Liver (tissue), 9 donors: ENCODE data around the gene PRR30. TPM values are rescaled to one million over a fixed set of nuclear protein-coding genes. Genes with fewer than 3 reads are reported as not detected.

Experiments used
- DNase-seq: peaks from one replicate; pipeline ENCODE4 v3.0.0-alpha.2; 2017; ENCODE audit warnings: low spot score
- H3K27ac ChIP-seq, 2 donors: one replicate each; pipeline ENCODE4 v1.7.0; 2013; ENCODE audit warnings: inconsistent platforms in 2 of 2, low read length in 2 of 2, control low read depth in 1 of 2, low read depth in 1 of 2, mild to moderate bottlenecking in 1 of 2
- H3K27me3 ChIP-seq, 4 donors: one replicate each; pipeline versions ENCODE4 v1.6.1 to v1.7.0; 2013; ENCODE audit warnings: low read length in 3 of 4, inconsistent platforms in 1 of 4, mild to moderate bottlenecking in 1 of 4, moderate library complexity in 1 of 4; ENCODE audit not compliant: control insufficient read depth in 4 of 4, insufficient read depth in 4 of 4
- H3K36me3 ChIP-seq, 4 donors: one replicate each; pipeline versions ENCODE4 v1.6.1 to v1.7.0; 2013; ENCODE audit warnings: low read length in 3 of 4, mild to moderate bottlenecking in 3 of 4, low read depth in 1 of 4, moderate library complexity in 1 of 4; ENCODE audit not compliant: control insufficient read depth in 4 of 4, insufficient read depth in 3 of 4
- H3K4me1 ChIP-seq, 4 donors: one replicate each; pipeline versions ENCODE4 v1.6.1 to v1.7.0; 2013; ENCODE audit warnings: low read length in 3 of 4, mild to moderate bottlenecking in 3 of 4, moderate library complexity in 1 of 4; ENCODE audit not compliant: control insufficient read depth in 4 of 4, insufficient read depth in 4 of 4
- H3K4me3 ChIP-seq, 3 donors: one replicate each; pipeline versions ENCODE4 v1.6.1 to v1.7.0; 2013; ENCODE audit warnings: low read length in 3 of 3, control low read depth in 1 of 3, low read depth in 1 of 3, mild to moderate bottlenecking in 1 of 3
- H3K9ac ChIP-seq, 2 donors: one replicate each; pipeline ENCODE4 v1.7.0; 2013; ENCODE audit warnings: low read length in 2 of 2, mild to moderate bottlenecking in 2 of 2, moderate library complexity in 2 of 2, control low read depth in 1 of 2, low read depth in 1 of 2
- H3K9me3 ChIP-seq, 4 donors: one replicate each; pipeline versions ENCODE4 v1.6.1 to v1.7.0; 2013; ENCODE audit warnings: low read length in 3 of 4; ENCODE audit not compliant: control insufficient read depth in 4 of 4
- EGR1 ChIP-seq, 2 donors: IDR thresholded peaks; 2 replicates each; pipeline ENCODE4 v1.6.1; 2016 to 2018; ENCODE audit warnings: antibody characterized with exemption in 2 of 2, low read depth in 2 of 2
- FOXA1 ChIP-seq: IDR thresholded peaks from 2 replicates; pipeline ENCODE4 v1.6.1; 2016; ENCODE audit warnings: antibody characterized with exemption
- FOXA2 ChIP-seq: IDR thresholded peaks from 2 replicates; pipeline ENCODE4 v1.6.1; 2016; ENCODE audit warnings: antibody characterized with exemption
- GABPA ChIP-seq, 2 donors: IDR thresholded peaks in 1 of 2; conservative IDR thresholded peaks in 1 of 2; 2 replicates each; pipeline ENCODE4 v1.6.1; 2016; ENCODE audit warnings: antibody characterized with exemption in 2 of 2, mild to moderate bottlenecking in 1 of 2, moderate library complexity in 1 of 2
- HNF4A ChIP-seq, 2 donors: conservative IDR thresholded peaks; 2 replicates each; pipeline ENCODE4 v1.6.1; 2016; ENCODE audit warnings: antibody characterized with exemption in 2 of 2, mild to moderate bottlenecking in 2 of 2
- HNF4G ChIP-seq: IDR thresholded peaks from 2 replicates; pipeline ENCODE4 v1.6.1; 2016; ENCODE audit warnings: antibody characterized with exemption
- JUND ChIP-seq, 2 donors: IDR thresholded peaks; 2 replicates each; pipeline ENCODE4 v1.6.1; 2016; ENCODE audit warnings: antibody characterized with exemption in 2 of 2
- NR2F2 ChIP-seq: IDR thresholded peaks from 2 replicates; pipeline ENCODE4 v1.6.1; 2016; ENCODE audit warnings: antibody characterized with exemption
- RAD21 ChIP-seq, 2 donors: IDR thresholded peaks; 2 replicates each; pipeline ENCODE4 v1.6.1; 2016; ENCODE audit warnings: antibody characterized with exemption in 2 of 2, mild to moderate bottlenecking in 2 of 2
- RXRA ChIP-seq, 2 donors: IDR thresholded peaks; 2 replicates each; pipeline ENCODE4 v1.6.1; 2017 to 2018; ENCODE audit warnings: antibody characterized with exemption in 2 of 2, mild to moderate bottlenecking in 1 of 2
- SP1 ChIP-seq: IDR thresholded peaks from 2 replicates; pipeline ENCODE4 v1.6.1; 2018; ENCODE audit warnings: antibody characterized with exemption, mild to moderate bottlenecking
- TAF1 ChIP-seq: conservative IDR thresholded peaks from 2 replicates; pipeline ENCODE4 v1.6.1; 2016; ENCODE audit warnings: antibody characterized with exemption, mild to moderate bottlenecking
- YY1 ChIP-seq: IDR thresholded peaks from 2 replicates; pipeline ENCODE4 v1.6.1; 2016; ENCODE audit warnings: antibody characterized with exemption, mild to moderate bottlenecking
- WGBS: extraction: QIAGEN DNeasy Blood & Tissue Kit; methylation state at CpG from one replicate; pipeline ENCODE4 v1.1.7; 2013; 5-methylcytosine and 5-hydroxymethylcytosine counted together
- polyA plus RNA-seq, 2 donors: library from polyadenylated mRNA; stranded (reverse) in 1 of 2; unstranded in 1 of 2; fragments of 200-250 nt in 1 of 2; fragments of >200 nt in 1 of 2; fragmentation: Nextera tagmentation in 1 of 2; extraction: Ambion mirVana in 1 of 2; gene quantifications; one replicate each; pipeline versions ENCODE4 v1.2.1 to v1.2.3, GENCODE V29; 2013 to 2015
- total RNA-seq, 2 donors: library from RNA; depleted of rRNA; stranded (reverse); fragments of >200 nt; gene quantifications; one replicate each; pipeline ENCODE4 v1.2.3, GENCODE V29; 2014
- TF ChIP-seq, protein P1 (sequence below): IDR thresholded peaks from 2 replicates; pipeline ENCODE4 v1.6.1; 2016; ENCODE audit warnings: antibody characterized with exemption, mild to moderate bottlenecking
- TF ChIP-seq, protein P2 (sequence below): IDR thresholded peaks from 2 replicates; pipeline ENCODE4 v1.6.1; 2016; ENCODE audit warnings: antibody characterized with exemption
- TF ChIP-seq, protein P3 (sequence below): IDR thresholded peaks from 2 replicates; pipeline ENCODE4 v1.6.1; 2016; ENCODE audit warnings: antibody characterized with exemption
- TF ChIP-seq, protein P4 (sequence below): fragments of 150-350 bp; IDR thresholded peaks from 2 replicates; pipeline ENCODE4 v1.5.1; 2017; ENCODE audit warnings: improper control_type of control experiment, low read depth, low read length; ENCODE audit not compliant: missing input control
- TF ChIP-seq, protein P5 (sequence below): IDR thresholded peaks from 2 replicates; pipeline ENCODE4 v1.6.1; 2016; ENCODE audit warnings: antibody characterized with exemption
- donor health status: healthy.
- donor health status: healthy.
- donor health status: healthy.
- donor health status: healthy.
- donor health status: healthy.

PRR30 gene
- total and polyA plus RNA-seq, 4 donors = not detected

GRCh38 chr2:27154488-27154887 is 15.3 kb upstream of the PRR30 start:
- Histone ChIP-seq H3K9ac (no peak overlapping the region), H3K4me1 (no peaks in the 10 kb centered on the region), H3K36me3 (no peaks in the 10 kb centered on the region), H3K4me3 (no peak overlapping the region), H3K27ac (no peak overlapping the region), H3K9me3 (no peaks in the 10 kb centered on the region), H3K27me3 (no peaks in the 10 kb centered on the region)
- no peak for DNase-seq
- no peak for TF ChIP-seq FOXA2
- TF ChIP-seq RAD21 (IDR thresholded peaks at IDR 0.05) = no peak
- no peak for TF ChIP-seq EGR1 (IDR thresholded peaks at IDR 0.05; ENCODE audit: low read depth in 2 of 2)
- no peak for TF ChIP-seq NR2F2
- TF ChIP-seq, protein P1, sequence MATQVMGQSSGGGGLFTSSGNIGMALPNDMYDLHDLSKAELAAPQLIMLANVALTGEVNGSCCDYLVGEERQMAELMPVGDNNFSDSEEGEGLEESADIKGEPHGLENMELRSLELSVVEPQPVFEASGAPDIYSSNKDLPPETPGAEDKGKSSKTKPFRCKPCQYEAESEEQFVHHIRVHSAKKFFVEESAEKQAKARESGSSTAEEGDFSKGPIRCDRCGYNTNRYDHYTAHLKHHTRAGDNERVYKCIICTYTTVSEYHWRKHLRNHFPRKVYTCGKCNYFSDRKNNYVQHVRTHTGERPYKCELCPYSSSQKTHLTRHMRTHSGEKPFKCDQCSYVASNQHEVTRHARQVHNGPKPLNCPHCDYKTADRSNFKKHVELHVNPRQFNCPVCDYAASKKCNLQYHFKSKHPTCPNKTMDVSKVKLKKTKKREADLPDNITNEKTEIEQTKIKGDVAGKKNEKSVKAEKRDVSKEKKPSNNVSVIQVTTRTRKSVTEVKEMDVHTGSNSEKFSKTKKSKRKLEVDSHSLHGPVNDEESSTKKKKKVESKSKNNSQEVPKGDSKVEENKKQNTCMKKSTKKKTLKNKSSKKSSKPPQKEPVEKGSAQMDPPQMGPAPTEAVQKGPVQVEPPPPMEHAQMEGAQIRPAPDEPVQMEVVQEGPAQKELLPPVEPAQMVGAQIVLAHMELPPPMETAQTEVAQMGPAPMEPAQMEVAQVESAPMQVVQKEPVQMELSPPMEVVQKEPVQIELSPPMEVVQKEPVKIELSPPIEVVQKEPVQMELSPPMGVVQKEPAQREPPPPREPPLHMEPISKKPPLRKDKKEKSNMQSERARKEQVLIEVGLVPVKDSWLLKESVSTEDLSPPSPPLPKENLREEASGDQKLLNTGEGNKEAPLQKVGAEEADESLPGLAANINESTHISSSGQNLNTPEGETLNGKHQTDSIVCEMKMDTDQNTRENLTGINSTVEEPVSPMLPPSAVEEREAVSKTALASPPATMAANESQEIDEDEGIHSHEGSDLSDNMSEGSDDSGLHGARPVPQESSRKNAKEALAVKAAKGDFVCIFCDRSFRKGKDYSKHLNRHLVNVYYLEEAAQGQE = no peak
- TF ChIP-seq, protein P2, sequence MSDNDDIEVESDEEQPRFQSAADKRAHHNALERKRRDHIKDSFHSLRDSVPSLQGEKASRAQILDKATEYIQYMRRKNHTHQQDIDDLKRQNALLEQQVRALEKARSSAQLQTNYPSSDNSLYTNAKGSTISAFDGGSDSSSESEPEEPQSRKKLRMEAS = no peak
- no peak for TF ChIP-seq YY1
- no peak for TF ChIP-seq SP1
- TF ChIP-seq, protein P3, sequence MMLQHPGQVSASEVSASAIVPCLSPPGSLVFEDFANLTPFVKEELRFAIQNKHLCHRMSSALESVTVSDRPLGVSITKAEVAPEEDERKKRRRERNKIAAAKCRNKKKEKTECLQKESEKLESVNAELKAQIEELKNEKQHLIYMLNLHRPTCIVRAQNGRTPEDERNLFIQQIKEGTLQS = no peak
- TF ChIP-seq HNF4A (conservative IDR thresholded peaks at IDR 0.05) = no peak
- TF ChIP-seq JUND (IDR thresholded peaks at IDR 0.05) = no peak
- no peak for TF ChIP-seq GABPA (IDR thresholded peaks at IDR 0.05 in 1 of 2, conservative IDR thresholded peaks at IDR 0.05 in 1 of 2)
- no peak for TF ChIP-seq FOXA1
- WGBS = 91% methylated on average over 6 of the region's 6 CpGs

DNA sequence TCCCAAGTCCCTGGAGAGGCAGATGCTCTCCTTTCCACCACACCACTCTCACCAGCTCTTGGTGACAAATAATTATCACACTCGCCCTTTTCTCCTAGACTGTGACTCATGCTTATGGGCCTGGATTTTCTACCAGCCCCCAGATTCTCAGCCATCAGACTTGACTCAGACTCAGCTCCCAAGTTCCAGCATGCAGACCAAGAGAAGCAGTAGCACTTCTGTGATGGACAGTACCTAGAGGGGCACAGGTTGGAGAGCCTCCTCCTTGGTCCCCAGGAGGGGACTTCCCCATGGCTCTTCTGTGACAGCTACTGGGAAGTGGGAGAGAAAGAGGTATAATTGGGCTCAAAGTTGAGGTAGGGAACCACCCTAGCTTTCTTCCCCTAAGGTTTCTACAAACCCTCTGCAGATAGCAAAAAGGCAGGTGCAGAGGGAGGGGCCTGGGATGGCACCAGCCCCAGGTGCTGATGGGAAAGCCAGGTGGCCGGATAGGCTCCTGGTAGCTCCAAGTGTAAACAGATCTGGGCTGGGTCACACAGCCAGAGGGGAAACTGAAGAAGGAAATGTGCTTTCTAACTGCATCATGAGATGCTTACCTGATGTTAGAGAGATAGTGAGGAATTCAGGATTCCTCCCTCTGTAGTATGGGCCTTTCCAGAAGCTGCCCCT is 13.7 kb upstream of the PRR30 start:
- Histone ChIP-seq H3K4me3 (no peak overlapping the region), H3K9me3 (no peaks in the 10 kb centered on the region), H3K27me3 (no peaks in the 10 kb centered on the region), H3K27ac (no peak overlapping the region), H3K36me3 (no peaks in the 10 kb centered on the region), H3K9ac (no peak overlapping the region), H3K4me1 (no peaks in the 10 kb centered on the region)
- DNase-seq = no peak
- 69% methylated on average over 2 of the region's 2 CpGs for WGBS
- TF ChIP-seq FOXA1 (no peak), NR2F2 (no peak), HNF4A (conservative IDR thresholded peaks at IDR 0.05) (no peak), JUND (IDR thresholded peaks at IDR 0.05) (no peak), SP1 (no peak), RXRA (IDR thresholded peaks at IDR 0.05) (no peak), TAF1 (no peak), FOXA2 (no peak), GABPA (IDR thresholded peaks at IDR 0.05 in 1 of 2, conservative IDR thresholded peaks at IDR 0.05 in 1 of 2) (no peak), HNF4G (no peak), YY1 (no peak), RAD21 (IDR thresholded peaks at IDR 0.05) (no peak), EGR1 (IDR thresholded peaks at IDR 0.05; ENCODE audit: low read depth in 2 of 2) (no peak)
- TF ChIP-seq, protein P4, sequence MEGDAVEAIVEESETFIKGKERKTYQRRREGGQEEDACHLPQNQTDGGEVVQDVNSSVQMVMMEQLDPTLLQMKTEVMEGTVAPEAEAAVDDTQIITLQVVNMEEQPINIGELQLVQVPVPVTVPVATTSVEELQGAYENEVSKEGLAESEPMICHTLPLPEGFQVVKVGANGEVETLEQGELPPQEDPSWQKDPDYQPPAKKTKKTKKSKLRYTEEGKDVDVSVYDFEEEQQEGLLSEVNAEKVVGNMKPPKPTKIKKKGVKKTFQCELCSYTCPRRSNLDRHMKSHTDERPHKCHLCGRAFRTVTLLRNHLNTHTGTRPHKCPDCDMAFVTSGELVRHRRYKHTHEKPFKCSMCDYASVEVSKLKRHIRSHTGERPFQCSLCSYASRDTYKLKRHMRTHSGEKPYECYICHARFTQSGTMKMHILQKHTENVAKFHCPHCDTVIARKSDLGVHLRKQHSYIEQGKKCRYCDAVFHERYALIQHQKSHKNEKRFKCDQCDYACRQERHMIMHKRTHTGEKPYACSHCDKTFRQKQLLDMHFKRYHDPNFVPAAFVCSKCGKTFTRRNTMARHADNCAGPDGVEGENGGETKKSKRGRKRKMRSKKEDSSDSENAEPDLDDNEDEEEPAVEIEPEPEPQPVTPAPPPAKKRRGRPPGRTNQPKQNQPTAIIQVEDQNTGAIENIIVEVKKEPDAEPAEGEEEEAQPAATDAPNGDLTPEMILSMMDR = no peak
- TF ChIP-seq, protein P5, sequence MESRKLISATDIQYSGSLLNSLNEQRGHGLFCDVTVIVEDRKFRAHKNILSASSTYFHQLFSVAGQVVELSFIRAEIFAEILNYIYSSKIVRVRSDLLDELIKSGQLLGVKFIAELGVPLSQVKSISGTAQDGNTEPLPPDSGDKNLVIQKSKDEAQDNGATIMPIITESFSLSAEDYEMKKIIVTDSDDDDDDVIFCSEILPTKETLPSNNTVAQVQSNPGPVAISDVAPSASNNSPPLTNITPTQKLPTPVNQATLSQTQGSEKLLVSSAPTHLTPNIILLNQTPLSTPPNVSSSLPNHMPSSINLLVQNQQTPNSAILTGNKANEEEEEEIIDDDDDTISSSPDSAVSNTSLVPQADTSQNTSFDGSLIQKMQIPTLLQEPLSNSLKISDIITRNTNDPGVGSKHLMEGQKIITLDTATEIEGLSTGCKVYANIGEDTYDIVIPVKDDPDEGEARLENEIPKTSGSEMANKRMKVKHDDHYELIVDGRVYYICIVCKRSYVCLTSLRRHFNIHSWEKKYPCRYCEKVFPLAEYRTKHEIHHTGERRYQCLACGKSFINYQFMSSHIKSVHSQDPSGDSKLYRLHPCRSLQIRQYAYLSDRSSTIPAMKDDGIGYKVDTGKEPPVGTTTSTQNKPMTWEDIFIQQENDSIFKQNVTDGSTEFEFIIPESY = no peak
- TF ChIP-seq, protein P3 = no peak
- TF ChIP-seq, protein P2 = no peak
- TF ChIP-seq, protein P1 = no peak
